HG02938 (cell line): Measurements from ENCODE around the gene ZNF789.
A peak's percentile ranks its signal among the peaks of the same experiment; 100 is the strongest.
"Not testable (repeated sequence)": the region's sequence is repeated elsewhere in the genome, so short reads cannot be mapped to it uniquely, and the experiment has no call there.

ENCODE experiments used
- ATAC-seq: cut with Tn5 transposase; IDR thresholded peaks from one replicate; pipeline ENCODE4 v1.9.1; 2021; ENCODE audit warnings: mild to moderate bottlenecking, moderate library complexity; ENCODE audit not compliant: unreplicated experiment

Gene ZNF789

GRCh38 chr7:99501236-99501635 lies 28.5 kb downstream of the ZNF789 start:
- ATAC-seq = not testable (repeated sequence)

DNA sequence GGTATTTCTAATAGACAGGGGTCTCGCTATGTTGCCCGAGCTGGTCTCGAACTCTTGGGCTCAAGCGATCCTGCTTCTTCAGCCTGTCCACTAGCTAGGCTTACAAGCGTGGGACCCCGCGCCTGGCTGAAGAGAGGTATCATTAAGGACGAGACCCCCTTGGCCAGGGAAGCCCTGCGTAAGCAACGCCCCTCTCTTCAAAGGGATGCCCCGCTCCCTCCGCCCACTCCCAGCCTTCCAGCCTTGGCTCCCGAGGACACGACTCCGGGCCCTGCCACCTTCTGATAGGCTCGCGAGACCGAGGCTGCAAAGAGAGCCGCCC lies 31.6 kb downstream of the ZNF789 start:
- ATAC-seq = no peak

DNA sequence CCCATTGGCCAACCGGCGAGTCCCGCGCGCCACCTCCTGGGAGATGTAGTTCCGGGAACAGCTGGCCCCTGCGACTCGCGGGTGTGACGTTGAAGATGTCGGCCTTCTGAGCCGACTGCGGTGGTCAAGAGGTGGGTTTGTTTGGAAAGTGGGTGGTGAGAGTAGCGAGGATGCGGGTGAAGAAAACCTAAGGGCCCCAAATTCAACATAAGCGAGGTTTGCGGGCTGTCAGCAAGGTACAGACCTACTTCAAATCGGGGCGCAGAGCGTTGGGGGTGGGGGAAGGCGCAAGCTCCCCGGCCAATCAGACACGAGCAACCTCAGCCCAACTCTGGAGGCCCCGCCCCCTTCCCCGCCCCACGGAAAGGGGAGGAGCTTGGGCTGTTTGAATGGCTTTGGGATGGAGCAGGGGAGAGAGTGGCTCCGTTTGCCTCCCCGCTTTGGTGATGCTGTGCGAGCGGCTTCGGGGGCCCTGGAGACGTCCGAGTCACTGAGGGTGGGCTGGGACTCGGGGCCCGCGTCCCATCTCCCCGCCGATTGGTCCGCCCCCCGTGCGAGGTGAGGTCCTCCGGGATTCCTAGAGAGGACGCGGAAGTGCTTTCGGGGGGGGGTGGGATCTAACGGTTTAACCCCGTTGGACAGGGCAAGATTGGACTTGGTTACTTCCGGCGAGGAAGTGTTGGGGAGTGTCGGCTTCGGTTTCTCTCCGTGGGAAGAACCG lies 32.1 kb downstream of the ZNF789 start, which contains the start of gene ZKSCAN5:
ZKSCAN5 (plus strand) TSS at position 60 of the 721 bp plus-strand sequence. CDS start 1,383 bp downstream, outside the sequence.
- peak; percentile 81 for ATAC-seq

- ATAC-seq = no peak
Measured at GRCh38 chr7:99505324-99505662, 32.6 kb downstream of the ZNF789 start.

GRCh38 chr7:99514050-99514449 lies 41.4 kb downstream of the ZNF789 start:
- ATAC-seq = no peak

- no peak for ATAC-seq
Measured at GRCh38 chr7:99521399-99521798, 48.7 kb downstream of the ZNF789 start.

- ATAC-seq = no peak
Measured at GRCh38 chr7:99525713-99526440, 53.2 kb downstream of the ZNF789 start.

GRCh38 chr7:99531354-99531765 lies 58.7 kb downstream of the ZNF789 start:
- ATAC-seq = no peak

- no peak for ATAC-seq
Measured at GRCh38 chr7:99535667-99536066, 63.0 kb downstream of the ZNF789 start.
